Left lung (tissue), 10 donors: Measurements from ENCODE around the gene PRSS57. TPM values are rescaled to one million over a fixed set of nuclear protein-coding genes. Genes with fewer than 3 reads are reported as not detected.

Source experiments
- ATAC-seq: fragments of 200-7000 bp; cut with Tn5 transposase; one replicate; pipeline ENCODE4 v1.9.1; 2020; ENCODE audit warnings: moderate library complexity
- DNase-seq, 4 donors: peaks; one replicate each; pipeline ENCODE4 v3.0.0-alpha.2; 2013 to 2020
- H3K27ac ChIP-seq, 2 donors: fragments of 200-600 bp; sonication (generic) in 1 of 2; one replicate each; pipeline versions ENCODE4 v1.5.0 to v1.8.0; 2020 to 2021
- H3K27me3 ChIP-seq, 2 donors: fragments of 200-600 bp; sonication (generic) in 1 of 2; one replicate each; pipeline versions ENCODE4 v1.5.0 to v1.8.0; 2020 to 2021
- H3K36me3 ChIP-seq, 2 donors: fragments of 200-600 bp; sonication (generic) in 1 of 2; one replicate each; pipeline versions ENCODE4 v1.5.0 to v1.8.0; 2020 to 2021
- H3K4me1 ChIP-seq, 2 donors: fragments of 200-600 bp; one replicate each; pipeline ENCODE4 v1.8.0; 2021
- H3K4me3 ChIP-seq, 2 donors: fragments of 200-600 bp; sonication (generic) in 1 of 2; one replicate each; pipeline versions ENCODE4 v1.5.0 to v1.8.0; 2020 to 2021; ENCODE audit warnings: mild to moderate bottlenecking in 1 of 2
- H3K9me3 ChIP-seq, 2 donors: fragments of 200-600 bp; sonication (generic) in 1 of 2; one replicate each; pipeline versions ENCODE4 v1.5.0 to v1.8.0; 2020 to 2021
- CTCF ChIP-seq, 2 donors: fragments of 200-600 bp; sonication (generic) in 1 of 2; IDR thresholded peaks; one replicate each; pipeline versions ENCODE4 v1.5.0 to v1.8.0; 2021; ENCODE audit warnings: antibody characterized with exemption in 2 of 2
- intact Hi-C, 2 donors: fragments of 100-400 bp; cut with DNase I; formaldehyde crosslinking; loops; one replicate each; pipeline versions ENCODE4 v1.11.2 to v1.14.2; 2022
- polyA plus RNA-seq, 6 donors: library from polyadenylated mRNA; unstranded; fragments of 120-200 nt; gene quantifications; one replicate each; pipeline ENCODE4 v1.2.1, GENCODE V29; 2013; ENCODE audit not compliant: insufficient read length in 6 of 6
- total RNA-seq, 2 donors: library from RNA; stranded (reverse); fragmentation: NEBNext Ultra II Directional; extraction: Animal tissue kit (Norgen Biotek cat#: 25700); gene quantifications; one replicate each; pipeline ENCODE4 v1.2.1, GENCODE V29; 2021
- donor health status: DM: no; HTN: yes; CAD: no.
- donor health status: DM: no; HTN: no; CAD: no.

PRSS57 gene
- total and polyA plus RNA-seq, 8 donors, result 0.15 to 0.50 (median 0.29) TPM; not detected in 2

- no peak overlapping the region for H3K27ac ChIP-seq
- intact Hi-C loops, result no loop called here
- no peak for ATAC-seq
Measured at GRCh38 chr19:718251-718951, 23.1 kb upstream of the PRSS57 start.

GRCh38 chr19:715347-715746, 20.1 kb upstream of the PRSS57 start:
- Histone ChIP-seq H3K4me1 (peaks cover 8 to 12% of the 10 kb centered on the region in 2 donors), H3K9me3 (no peaks in the 10 kb centered on the region), H3K4me3 (no peak overlapping the region), H3K27ac (no peak overlapping the region), H3K27me3 (peaks cover 11 to 29% of the 10 kb centered on the region in 2 donors), H3K36me3 (no peaks in the 10 kb centered on the region)
- TF ChIP-seq CTCF (IDR thresholded peaks at IDR 0.05), result no peak
- intact Hi-C loops, result no loop called here
- ATAC-seq, result no peak
- no peak for DNase-seq

More at GRCh38 chr19:718251-718951, 23.1 kb upstream of the PRSS57 start:
- no peaks in the 10 kb centered on the region for H3K36me3 ChIP-seq
- peaks cover 8 to 18% of the 10 kb centered on the region in 2 donors for H3K4me1 ChIP-seq
- no peaks in the 10 kb centered on the region for H3K9me3 ChIP-seq
- H3K4me3 ChIP-seq, result no peak overlapping the region
- H3K27me3 ChIP-seq, result peaks cover 16 to 45% of the 10 kb centered on the region in 2 donors
- TF ChIP-seq CTCF (IDR thresholded peaks at IDR 0.05), result no peak
- DNase-seq, result no peak

- intact Hi-C loops, result no loop called here
- Histone ChIP-seq H3K4me1 (peaks cover 3 to 15% of the 10 kb centered on the region in 2 donors), H3K4me3 (no peak overlapping the region), H3K9me3 (no peaks in the 10 kb centered on the region), H3K36me3 (no peaks in the 10 kb centered on the region), H3K27me3 (peaks cover 7 to 29% of the 10 kb centered on the region in 2 donors), H3K27ac (no peak overlapping the region)
- no peak for ATAC-seq
- TF ChIP-seq CTCF (IDR thresholded peaks at IDR 0.05), result no peak
- no peak for DNase-seq
Measured at GRCh38 chr19:711254-711653, 16.0 kb upstream of the PRSS57 start.

GRCh38 chr19:710767-711166, 15.5 kb upstream of the PRSS57 start:
- Histone ChIP-seq H3K27ac (no peak overlapping the region), H3K36me3 (no peaks in the 10 kb centered on the region), H3K4me1 (peaks cover 3 to 15% of the 10 kb centered on the region in 2 donors), H3K27me3 (peaks cover 7 to 29% of the 10 kb centered on the region in 2 donors), H3K9me3 (no peaks in the 10 kb centered on the region), H3K4me3 (peak overlapping the region in 1 of 2 donors; percentile 47)
- DNase-seq, result no peak
- intact Hi-C loops, result no loop called here
- TF ChIP-seq CTCF (IDR thresholded peaks at IDR 0.05), result no peak
- no peak for ATAC-seq

- no peaks in the 10 kb centered on the region for H3K36me3 ChIP-seq
- intact Hi-C loops, result no loop called here
- ATAC-seq (peak; percentile 22), DNase-seq (no peak)
- H3K9me3 ChIP-seq, result no peaks in the 10 kb centered on the region
- H3K27me3 ChIP-seq, result peaks cover 7 to 29% of the 10 kb centered on the region in 2 donors
- peaks cover 3 to 15% of the 10 kb centered on the region in 2 donors for H3K4me1 ChIP-seq
- peak overlapping the region; percentile 40 to 47 for H3K4me3 ChIP-seq
- H3K27ac ChIP-seq, result peak overlapping the region; percentile 63 to 67
- no peak for TF ChIP-seq CTCF (IDR thresholded peaks at IDR 0.05)
Measured at GRCh38 chr19:709965-710571, 14.8 kb upstream of the PRSS57 start.
